IMR-90 (cell line): ENCODE results near the gene SAT2.

Experiments
- POLR2A ChIP-seq: IDR thresholded peaks from 2 replicates; pipeline ENCODE4 v1.6.1; 2012; ENCODE audit warnings: mild to moderate bottlenecking, low read depth, low read length
- TF ChIP-seq, protein P1 (sequence below): conservative IDR thresholded peaks from 2 replicates; pipeline ENCODE4 v1.5.1; 2012; ENCODE audit warnings: mild to moderate bottlenecking, low read depth, low read length, improper control_type of control experiment

DNA sequence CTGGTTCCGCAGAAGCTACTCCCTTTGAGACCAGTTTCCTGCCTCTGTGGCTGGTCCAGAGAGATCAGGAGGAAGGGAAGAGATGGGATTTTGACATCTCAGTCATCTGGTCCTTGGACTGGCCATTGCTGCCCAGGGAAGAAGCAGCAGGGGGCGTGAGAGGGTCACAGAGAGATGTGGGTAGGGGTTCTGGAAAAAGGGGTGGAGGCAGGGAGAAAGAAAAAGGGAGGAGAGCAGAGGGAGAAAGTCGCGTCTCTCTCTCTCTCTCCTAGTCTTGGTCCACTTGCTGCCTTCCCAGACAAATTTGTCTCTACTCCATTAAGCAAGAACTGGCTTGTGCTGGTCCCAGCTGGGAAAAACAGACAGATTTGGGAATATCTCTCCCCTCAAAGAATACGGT lies 6.8 kb upstream of the SAT2 start:
- TF ChIP-seq, protein P1, sequence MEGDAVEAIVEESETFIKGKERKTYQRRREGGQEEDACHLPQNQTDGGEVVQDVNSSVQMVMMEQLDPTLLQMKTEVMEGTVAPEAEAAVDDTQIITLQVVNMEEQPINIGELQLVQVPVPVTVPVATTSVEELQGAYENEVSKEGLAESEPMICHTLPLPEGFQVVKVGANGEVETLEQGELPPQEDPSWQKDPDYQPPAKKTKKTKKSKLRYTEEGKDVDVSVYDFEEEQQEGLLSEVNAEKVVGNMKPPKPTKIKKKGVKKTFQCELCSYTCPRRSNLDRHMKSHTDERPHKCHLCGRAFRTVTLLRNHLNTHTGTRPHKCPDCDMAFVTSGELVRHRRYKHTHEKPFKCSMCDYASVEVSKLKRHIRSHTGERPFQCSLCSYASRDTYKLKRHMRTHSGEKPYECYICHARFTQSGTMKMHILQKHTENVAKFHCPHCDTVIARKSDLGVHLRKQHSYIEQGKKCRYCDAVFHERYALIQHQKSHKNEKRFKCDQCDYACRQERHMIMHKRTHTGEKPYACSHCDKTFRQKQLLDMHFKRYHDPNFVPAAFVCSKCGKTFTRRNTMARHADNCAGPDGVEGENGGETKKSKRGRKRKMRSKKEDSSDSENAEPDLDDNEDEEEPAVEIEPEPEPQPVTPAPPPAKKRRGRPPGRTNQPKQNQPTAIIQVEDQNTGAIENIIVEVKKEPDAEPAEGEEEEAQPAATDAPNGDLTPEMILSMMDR = peak; percentile 67
- no peak for TF ChIP-seq POLR2A
